CD8-positive, alpha-beta memory T cell (primary cell): ENCODE results near the gene MAP3K21. TPM values are rescaled to one million over a fixed set of nuclear protein-coding genes. Genes with fewer than 3 reads are reported as not detected.

ENCODE experiments used
- CTCF ChIA-PET: fragments of 350-600 bp; sonication (Branson Sonifier 250); formaldehyde crosslinking; loops from one replicate; lab custom pipeline; 2021; ENCODE audit warnings: antibody characterized with exemption; lab: Charles Lee
- POLR2A ChIA-PET: fragments of 350-600 bp; sonication (Branson Sonifier 250); formaldehyde crosslinking; loops from one replicate; lab custom pipeline; 2021; ENCODE audit warnings: antibody characterized with exemption; lab: Charles Lee
- DNase-seq, 5 donors: peaks; one replicate each; pipeline versions ENCODE4 v3.0.0 to v3.0.0-alpha.2; 2020 to 2022; ENCODE audit warnings: mixed read lengths in 1 of 5
- H3K27ac ChIP-seq: one replicate; pipeline ENCODE4 v1.7.0; 2013; ENCODE audit warnings: low read depth, mild to moderate bottlenecking, low read length, moderate library complexity
- H3K27me3 ChIP-seq: 2 replicates; pipeline ENCODE4 v1.7.0; 2013; ENCODE audit warnings: low read length, mild to moderate bottlenecking; ENCODE audit not compliant: insufficient read depth, poor library complexity, severe bottlenecking
- H3K36me3 ChIP-seq: 2 replicates; pipeline ENCODE4 v1.7.0; 2013; ENCODE audit warnings: mild to moderate bottlenecking, low read length, moderate library complexity; ENCODE audit not compliant: insufficient read depth
- H3K4me1 ChIP-seq: 2 replicates; pipeline ENCODE4 v1.7.0; 2013; ENCODE audit warnings: mild to moderate bottlenecking, low read length, moderate library complexity; ENCODE audit not compliant: insufficient read depth
- H3K4me3 ChIP-seq: 2 replicates; pipeline ENCODE4 v1.7.0; 2013; ENCODE audit warnings: mild to moderate bottlenecking, low read length
- H3K9me3 ChIP-seq: 2 replicates; pipeline ENCODE4 v1.7.0; 2013; ENCODE audit warnings: mild to moderate bottlenecking, low read length
- H3K27ac Mint-ChIP-seq, 8 donors: one replicate each; pipeline ENCODE4 v1.8.0; 2020 to 2021; ENCODE audit warnings: mixed read lengths in 8 of 8, mild to moderate bottlenecking in 6 of 8, inconsistent platforms in 3 of 8, moderate library complexity in 3 of 8
- H3K27me3 Mint-ChIP-seq, 2 donors: one replicate each; pipeline ENCODE4 v1.8.0; 2020 to 2021; ENCODE audit warnings: mixed read lengths in 2 of 2, mild to moderate bottlenecking in 1 of 2, moderate library complexity in 1 of 2
- H3K36me3 Mint-ChIP-seq, 3 donors: one replicate each; pipeline ENCODE4 v1.8.0; 2020 to 2021; ENCODE audit warnings: mixed read lengths in 3 of 3, inconsistent platforms in 1 of 3, mild to moderate bottlenecking in 1 of 3
- H3K4me1 Mint-ChIP-seq, 3 donors: one replicate each; pipeline ENCODE4 v1.8.0; 2020 to 2021; ENCODE audit warnings: mixed read lengths in 3 of 3, inconsistent platforms in 1 of 3, mild to moderate bottlenecking in 1 of 3
- H3K4me3 Mint-ChIP-seq, 7 donors: one replicate each; pipeline ENCODE4 v1.8.0; 2020 to 2021; ENCODE audit warnings: mixed read lengths in 7 of 7, mild to moderate bottlenecking in 6 of 7, moderate library complexity in 4 of 7, inconsistent platforms in 2 of 7
- H3K9me3 Mint-ChIP-seq, 5 donors: one replicate each; pipeline ENCODE4 v1.8.0; 2020 to 2022; ENCODE audit warnings: mixed read lengths in 5 of 5, mild to moderate bottlenecking in 3 of 5, moderate library complexity in 2 of 5, inconsistent platforms in 1 of 5
- polyA plus RNA-seq: library from polyadenylated mRNA; unstranded; fragments of 300-500 nt; fragmentation: Illumina TruSeq; gene quantifications from one replicate; pipeline ENCODE4 v1.2.3, GENCODE V29; 2021
- total RNA-seq, 2 experiments: library from RNA; stranded (reverse); gene quantifications; one replicate each; pipeline ENCODE4 v1.2.3, GENCODE V29; 2021

Gene MAP3K21
- total and polyA plus RNA-seq, 3 experiments from 2014 or later, result 0.54 to 2.8 (median 2.8) TPM

- H3K9me3 ChIP-seq, result no peaks in the 10 kb centered on the region
- no peak overlapping the region for H3K4me3 Mint-ChIP-seq
- no peak overlapping the region for H3K27ac Mint-ChIP-seq
- no peaks in the 10 kb centered on the region for H3K36me3 ChIP-seq
- DNase-seq, result no peak
- peaks cover 0 to 18% (median 0%) of the 10 kb centered on the region in 3 donors for H3K36me3 Mint-ChIP-seq
- H3K4me1 ChIP-seq, result no peaks in the 10 kb centered on the region
- H3K9me3 Mint-ChIP-seq, result no peaks in the 10 kb centered on the region
- H3K4me3 ChIP-seq, result no peak overlapping the region
- peaks cover 4% of the 10 kb centered on the region for H3K27me3 ChIP-seq
- ChIA-PET CTCF (no interaction called here), POLR2A (no interaction called here)
- H3K4me1 Mint-ChIP-seq, result no peaks in the 10 kb centered on the region
- peaks cover 18 to 58% of the 10 kb centered on the region in 2 donors for H3K27me3 Mint-ChIP-seq
- no peak overlapping the region for H3K27ac ChIP-seq
Observed at GRCh38 chr1:233338102-233338501, 10.6 kb downstream of the MAP3K21 start.

DNA sequence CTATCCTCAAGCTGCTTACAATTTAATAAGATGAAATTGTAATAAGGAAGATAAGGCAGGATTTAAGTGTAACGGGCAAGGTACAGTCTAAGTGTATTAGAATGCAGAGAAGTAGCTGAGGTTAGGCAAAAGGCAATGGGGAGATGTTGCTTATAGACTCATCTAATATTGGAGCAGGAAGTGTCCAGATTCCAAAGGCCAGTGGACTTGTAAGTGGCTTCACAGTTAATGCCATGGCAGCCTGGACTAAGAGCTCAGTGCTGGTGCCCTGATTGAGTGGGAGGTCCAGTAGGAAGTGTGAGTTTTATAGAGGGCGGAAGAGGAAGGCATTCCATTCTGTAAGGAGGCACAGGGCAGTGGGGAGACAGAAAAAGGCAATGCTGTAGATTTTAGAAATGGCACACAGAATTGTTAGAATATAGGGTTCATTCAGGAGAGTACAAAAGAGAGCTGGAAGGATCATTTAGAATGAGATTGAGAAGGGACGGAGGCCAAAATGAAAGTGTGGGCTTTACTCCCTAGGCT, 12.6 kb downstream of the MAP3K21 start:
- no peak for DNase-seq
- Histone ChIP-seq H3K27ac (no peak overlapping the region), H3K36me3 (no peaks in the 10 kb centered on the region), H3K27me3 (peaks cover 2% of the 10 kb centered on the region), H3K9me3 (no peaks in the 10 kb centered on the region), H3K4me3 (no peak overlapping the region), H3K4me1 (no peaks in the 10 kb centered on the region)
- Mint-ChIP-seq H3K4me1 (no peaks in the 10 kb centered on the region), H3K27me3 (peaks cover 18 to 63% of the 10 kb centered on the region in 2 donors), H3K9me3 (peaks cover 0 to 2% (median 0%) of the 10 kb centered on the region in 5 donors), H3K27ac (no peak overlapping the region), H3K4me3 (no peak overlapping the region), H3K36me3 (peaks cover 0 to 18% (median 2%) of the 10 kb centered on the region in 3 donors)
- POLR2A ChIA-PET, result no interaction called here
- CTCF ChIA-PET, result no interaction called here

DNA sequence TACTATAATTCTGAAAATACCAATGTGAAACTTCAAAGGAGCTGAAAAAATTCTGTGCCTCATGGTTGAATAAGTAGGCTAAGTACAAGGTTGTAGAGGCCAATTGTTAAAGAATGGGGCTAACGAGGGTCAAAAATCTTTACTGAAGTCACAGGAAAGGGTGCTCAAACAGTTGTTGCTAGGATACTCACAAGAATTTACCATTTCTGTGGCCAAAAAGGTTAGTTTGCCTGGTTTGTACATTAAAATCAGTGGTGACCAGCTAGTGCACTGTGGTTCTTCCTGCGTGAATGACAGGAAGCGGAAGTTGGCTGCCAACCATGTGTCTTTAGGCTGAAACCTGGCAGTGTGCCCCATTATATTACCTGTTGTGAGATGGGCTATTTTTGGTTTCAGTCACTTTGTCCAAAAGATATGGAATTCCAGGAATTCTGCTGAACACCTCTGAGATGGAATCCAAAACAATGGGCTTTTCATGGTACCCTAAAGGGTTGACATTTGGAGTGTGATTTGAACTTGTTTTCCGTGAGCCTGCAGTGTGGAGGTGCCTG, 13.5 kb downstream of the MAP3K21 start:
- Mint-ChIP-seq H3K27ac (no peak overlapping the region), H3K4me3 (no peak overlapping the region), H3K27me3 (peaks cover 18 to 63% of the 10 kb centered on the region in 2 donors), H3K4me1 (no peaks in the 10 kb centered on the region), H3K9me3 (peaks cover 0 to 2% (median 0%) of the 10 kb centered on the region in 5 donors), H3K36me3 (peaks cover 0 to 18% (median 2%) of the 10 kb centered on the region in 3 donors)
- no peak for DNase-seq
- H3K27ac ChIP-seq, result no peak overlapping the region
- no peak overlapping the region for H3K4me3 ChIP-seq
- POLR2A ChIA-PET, result no interaction called here
- CTCF ChIA-PET, result no interaction called here
- no peaks in the 10 kb centered on the region for H3K4me1 ChIP-seq
- no peaks in the 10 kb centered on the region for H3K27me3 ChIP-seq
- no peaks in the 10 kb centered on the region for H3K36me3 ChIP-seq
- no peaks in the 10 kb centered on the region for H3K9me3 ChIP-seq

- ChIA-PET CTCF (no interaction called here), POLR2A (no interaction called here)
- Mint-ChIP-seq H3K27me3 (peaks cover 16 to 54% of the 10 kb centered on the region in 2 donors), H3K4me3 (no peak overlapping the region), H3K4me1 (no peaks in the 10 kb centered on the region), H3K27ac (no peak overlapping the region), H3K36me3 (peaks cover 0 to 18% (median 2%) of the 10 kb centered on the region in 3 donors), H3K9me3 (peaks cover 0 to 2% (median 0%) of the 10 kb centered on the region in 5 donors)
- Histone ChIP-seq H3K4me3 (no peak overlapping the region), H3K36me3 (no peaks in the 10 kb centered on the region), H3K4me1 (no peaks in the 10 kb centered on the region), H3K9me3 (no peaks in the 10 kb centered on the region), H3K27me3 (no peaks in the 10 kb centered on the region), H3K27ac (no peak overlapping the region)
- DNase-seq, result no peak
Observed at GRCh38 chr1:233342086-233342485, 14.6 kb downstream of the MAP3K21 start.

DNA sequence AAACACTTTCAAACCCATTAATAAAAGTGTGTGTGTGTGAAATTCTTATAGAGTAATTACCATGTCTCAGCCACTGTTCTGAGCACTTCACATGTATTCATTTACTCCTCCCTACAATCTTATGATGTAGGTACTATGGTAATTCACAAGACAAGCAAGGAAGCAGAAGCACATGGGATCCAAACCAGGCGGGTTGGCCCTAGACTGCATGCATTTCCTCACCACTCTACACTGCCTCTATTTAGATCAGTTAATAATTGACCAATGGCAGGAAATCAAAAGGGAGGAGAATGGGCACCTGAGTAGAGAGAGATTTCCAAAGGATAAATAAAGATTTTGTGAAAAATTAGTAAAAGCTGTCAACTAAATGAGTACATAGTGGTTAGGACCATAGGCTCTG, 15.7 kb downstream of the MAP3K21 start:
- H3K36me3 ChIP-seq, result no peaks in the 10 kb centered on the region
- no peaks in the 10 kb centered on the region for H3K4me1 Mint-ChIP-seq
- peaks cover 0 to 2% (median 0%) of the 10 kb centered on the region in 5 donors for H3K9me3 Mint-ChIP-seq
- no peaks in the 10 kb centered on the region for H3K9me3 ChIP-seq
- no peak overlapping the region for H3K4me3 Mint-ChIP-seq
- H3K4me1 ChIP-seq, result no peaks in the 10 kb centered on the region
- H3K27ac Mint-ChIP-seq, result no peak overlapping the region
- H3K27ac ChIP-seq, result no peak overlapping the region
- peaks cover 15 to 47% of the 10 kb centered on the region in 2 donors for H3K27me3 Mint-ChIP-seq
- no peak for DNase-seq
- no peak overlapping the region for H3K4me3 ChIP-seq
- peaks cover 0 to 18% (median 2%) of the 10 kb centered on the region in 3 donors for H3K36me3 Mint-ChIP-seq
- ChIA-PET POLR2A (no interaction called here), CTCF (no interaction called here)
- H3K27me3 ChIP-seq, result no peaks in the 10 kb centered on the region

DNA sequence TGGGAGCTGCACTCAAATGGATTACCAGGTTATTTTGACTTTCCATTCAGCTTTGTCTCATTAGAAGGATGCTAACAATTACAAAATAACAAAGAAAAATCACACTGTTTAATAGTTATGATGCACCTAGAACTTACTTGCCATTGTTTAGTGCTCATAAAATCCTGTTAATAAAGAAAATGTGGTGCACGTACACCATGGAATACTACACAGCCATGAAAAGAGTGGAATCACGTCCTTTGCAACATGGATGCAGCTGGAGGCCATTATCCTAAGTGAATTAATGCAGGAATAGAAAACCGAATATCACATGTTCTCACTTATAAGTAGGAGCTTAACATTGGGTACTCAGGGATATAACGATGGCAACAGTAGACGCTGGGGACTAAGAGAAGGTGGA, 19.8 kb downstream of the MAP3K21 start:
- H3K4me3 ChIP-seq, result no peak overlapping the region
- H3K36me3 ChIP-seq, result no peaks in the 10 kb centered on the region
- DNase-seq, result no peak
- Mint-ChIP-seq H3K9me3 (peaks cover 0 to 2% (median 0%) of the 10 kb centered on the region in 5 donors), H3K4me1 (no peaks in the 10 kb centered on the region), H3K36me3 (peaks cover 0 to 7% (median 3%) of the 10 kb centered on the region in 3 donors), H3K4me3 (no peak overlapping the region), H3K27me3 (peaks cover 2 to 15% of the 10 kb centered on the region in 2 donors), H3K27ac (no peak overlapping the region)
- H3K27ac ChIP-seq, result no peak overlapping the region
- H3K9me3 ChIP-seq, result no peaks in the 10 kb centered on the region
- H3K27me3 ChIP-seq, result no peaks in the 10 kb centered on the region
- CTCF ChIA-PET, result no interaction called here
- no peaks in the 10 kb centered on the region for H3K4me1 ChIP-seq
- POLR2A ChIA-PET, result no interaction called here

- Histone ChIP-seq H3K27me3 (no peaks in the 10 kb centered on the region), H3K36me3 (no peaks in the 10 kb centered on the region), H3K9me3 (no peaks in the 10 kb centered on the region), H3K27ac (no peak overlapping the region), H3K4me1 (no peaks in the 10 kb centered on the region), H3K4me3 (no peak overlapping the region)
- H3K36me3 Mint-ChIP-seq, result peaks cover 0 to 2% (median under 1%) of the 10 kb centered on the region in 3 donors
- no peak overlapping the region for H3K4me3 Mint-ChIP-seq
- peaks cover 0 to 2% (median 0%) of the 10 kb centered on the region in 5 donors for H3K9me3 Mint-ChIP-seq
- H3K27ac Mint-ChIP-seq, result no peak overlapping the region
- peaks cover 0 to 2% of the 10 kb centered on the region in 2 donors for H3K27me3 Mint-ChIP-seq
- no peaks in the 10 kb centered on the region for H3K4me1 Mint-ChIP-seq
- ChIA-PET CTCF (no interaction called here), POLR2A (no interaction called here)
- no peak for DNase-seq
Observed at GRCh38 chr1:233349137-233349536, 21.6 kb downstream of the MAP3K21 start.

DNA sequence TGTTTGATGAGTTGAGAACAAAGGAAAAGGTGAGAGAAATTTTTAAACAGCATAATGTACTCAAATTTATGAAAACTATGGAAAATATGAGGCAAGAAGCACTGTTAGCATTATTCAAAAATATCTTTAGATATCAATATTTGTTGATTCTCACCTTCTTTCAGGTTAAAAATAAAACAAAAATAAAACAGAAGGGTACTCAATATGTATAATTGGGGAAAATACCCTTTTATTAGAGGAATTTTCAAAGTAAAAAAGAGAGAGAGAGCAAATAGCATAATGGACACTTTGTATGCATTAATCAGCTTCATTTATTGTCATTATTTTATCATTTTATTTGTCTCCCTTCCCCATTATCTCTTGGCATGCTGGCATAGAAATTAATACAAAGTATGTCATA, 27.5 kb downstream of the MAP3K21 start:
- Histone ChIP-seq H3K4me3 (no peak overlapping the region), H3K9me3 (no peaks in the 10 kb centered on the region), H3K4me1 (no peaks in the 10 kb centered on the region), H3K27ac (no peak overlapping the region), H3K36me3 (no peaks in the 10 kb centered on the region), H3K27me3 (no peaks in the 10 kb centered on the region)
- H3K27me3 Mint-ChIP-seq, result peaks cover 0 to 1% of the 10 kb centered on the region in 2 donors
- ChIA-PET CTCF (no interaction called here), POLR2A (no interaction called here)
- H3K4me3 Mint-ChIP-seq, result no peak overlapping the region
- DNase-seq, result no peak
- H3K9me3 Mint-ChIP-seq, result peaks cover 0 to 2% (median 0%) of the 10 kb centered on the region in 5 donors
- H3K4me1 Mint-ChIP-seq, result peaks cover 4 to 10% (median 9%) of the 10 kb centered on the region in 3 donors
- H3K36me3 Mint-ChIP-seq, result peaks cover 0 to 2% (median 0%) of the 10 kb centered on the region in 3 donors
- H3K27ac Mint-ChIP-seq, result no peak overlapping the region
